Tibial nerve (tissue), 3 donors: ENCODE data around the gene LCP1.

Experiments
- CTCF ChIP-seq, 5 experiments: fragments of 200-600 bp in 3 of 5; fragments of 450-650 bp in 2 of 5; sonication (generic) in 3 of 5; IDR thresholded peaks; one replicate each; pipeline ENCODE4 v1.5.1; 2016 to 2019; ENCODE audit warnings: antibody characterized with exemption in 5 of 5, mild to moderate bottlenecking in 3 of 5, moderate library complexity in 2 of 5
- POLR2A ChIP-seq, 2 donors: fragments of 450-650 bp; IDR thresholded peaks; one replicate each; pipeline ENCODE4 v1.6.1; 2017; ENCODE audit warnings: antibody characterized with exemption in 2 of 2, mild to moderate bottlenecking in 2 of 2, moderate library complexity in 2 of 2

- TF ChIP-seq POLR2A (IDR thresholded peaks at IDR 0.05): no peak
- no peak for TF ChIP-seq CTCF (IDR thresholded peaks at IDR 0.05)
Observed at GRCh38 chr13:46211483-46212351, 29.7 kb upstream of the LCP1 start, which contains the start of gene LRRC63.
